ENCODE measurements around the gene CCR5AS.

Gene CCR5AS

GRCh38 chr3:46411271-46411670, 4.4 kb upstream of the CCR5AS start:
- no peak for DNase-seq
- Histone ChIP-seq H3K9me3 (no peaks in the 10 kb centered on the region), H3K36me3 (peaks cover 0 to 18% (median 0%) of the 10 kb centered on the region in 6 donors), H3K4me1 (peaks cover 12 to 89% (median 65%) of the 10 kb centered on the region in 6 donors), H3K27ac (peak overlapping the region in 2 of 8 donors; percentile 90 to 91), H3K4me3 (no peak overlapping the region), H3K27me3 (replicated peaks in 1 of 7) (no peaks in the 10 kb centered on the region)
- intact Hi-C loops (cut with DNase I; ENCODE audit: low total_unique reads) = no loop called here
- TF ChIP-seq POLR2AphosphoS5 (IDR thresholded peaks at IDR 0.05) = no peak
- no peak for TF ChIP-seq POLR2A (IDR thresholded peaks at IDR 0.05)
- no peak for TF ChIP-seq CTCF (IDR thresholded peaks at IDR 0.05 in 8 of 11, conservative IDR thresholded peaks at IDR 0.05 in 3 of 11)
- WGBS, 5 donors = 74 to 89% (median 78%) methylated on average over 2 of the region's 2 CpGs

- Histone ChIP-seq H3K36me3 (peaks cover 0 to 12% (median 0%) of the 10 kb centered on the region in 6 donors), H3K9me3 (no peaks in the 10 kb centered on the region), H3K4me1 (peaks cover 12 to 91% (median 68%) of the 10 kb centered on the region in 6 donors), H3K4me3 (no peak overlapping the region), H3K27ac (peak overlapping the region in 3 of 8 donors; percentile 87 to 91 (median 90)), H3K27me3 (replicated peaks in 1 of 7) (no peaks in the 10 kb centered on the region)
- 83 to 94% (median 91%) methylated on average over 2 of the region's 2 CpGs for WGBS, 5 donors
- intact Hi-C loops (cut with DNase I; ENCODE audit: low total_unique reads) = no loop called here
- DNase-seq = no peak
- no peak for TF ChIP-seq POLR2AphosphoS5 (IDR thresholded peaks at IDR 0.05)
- no peak for TF ChIP-seq POLR2A (IDR thresholded peaks at IDR 0.05)
- TF ChIP-seq CTCF (IDR thresholded peaks at IDR 0.05 in 8 of 11, conservative IDR thresholded peaks at IDR 0.05 in 3 of 11) = no peak
Observed at GRCh38 chr3:46410669-46411068, 3.8 kb upstream of the CCR5AS start.

- Histone ChIP-seq H3K4me3 (peak overlapping the region in 1 of 8 donors; percentile 20), H3K27me3 (replicated peaks in 1 of 7) (no peaks in the 10 kb centered on the region), H3K9me3 (no peaks in the 10 kb centered on the region), H3K27ac (peak overlapping the region in 7 of 8 donors; percentile 0 to 91 (median 86)), H3K4me1 (peaks cover 15 to 98% (median 74%) of the 10 kb centered on the region in 6 donors), H3K36me3 (peaks cover 0 to 12% (median 0%) of the 10 kb centered on the region in 6 donors)
- no peak for DNase-seq
- intact Hi-C loops (cut with DNase I; ENCODE audit: low total_unique reads) = no loop called here
- TF ChIP-seq CTCF (IDR thresholded peaks at IDR 0.05 in 8 of 11, conservative IDR thresholded peaks at IDR 0.05 in 3 of 11) (no peak), POLR2A (IDR thresholded peaks at IDR 0.05) (no peak), POLR2AphosphoS5 (IDR thresholded peaks at IDR 0.05) (peak in 1 of 3 donors; percentile 12)
- 64 to 82% (median 70%) methylated on average over 9 of the region's 9 CpGs for WGBS, 5 donors
Observed at GRCh38 chr3:46409739-46410489, 3.0 kb upstream of the CCR5AS start.

- H3K9me3 ChIP-seq = no peaks in the 10 kb centered on the region
- TF ChIP-seq CTCF (IDR thresholded peaks at IDR 0.05 in 8 of 11, conservative IDR thresholded peaks at IDR 0.05 in 3 of 11) (peak in 1 of 11 experiments; percentile 10), POLR2AphosphoS5 (IDR thresholded peaks at IDR 0.05) (no peak)
- no peaks in the 10 kb centered on the region for H3K27me3 ChIP-seq (replicated peaks in 1 of 7)
- intact Hi-C loops (cut with DNase I; ENCODE audit: low total_unique reads) = no loop called here
- DNase-seq = no peak
- peaks cover 0 to 12% (median 0%) of the 10 kb centered on the region in 6 donors for H3K36me3 ChIP-seq
- peak overlapping the region in 6 of 8 donors; percentile 82 to 91 (median 86) for H3K27ac ChIP-seq
- peak overlapping the region in 4 of 8 donors; percentile 34 to 67 (median 42) for H3K4me3 ChIP-seq
- peaks cover 15 to 100% (median 77%) of the 10 kb centered on the region in 6 donors for H3K4me1 ChIP-seq
- 71 to 87% (median 79%) methylated on average over 7 of the region's 7 CpGs for WGBS, 5 donors
Observed at GRCh38 chr3:46408853-46409252, 2.0 kb upstream of the CCR5AS start.

Measured in spleen (tissue), 11 donors.